CD4-positive, alpha-beta T cell treated with Interleukin-1 beta for 1 hour (primary cell): ENCODE results near the gene PTPRS.

Experiments used
- DNase-seq, 2 donors: peaks; one replicate each; pipeline ENCODE4 v3.0.0-alpha.2; 2020 to 2022

The PTPRS gene

DNA sequence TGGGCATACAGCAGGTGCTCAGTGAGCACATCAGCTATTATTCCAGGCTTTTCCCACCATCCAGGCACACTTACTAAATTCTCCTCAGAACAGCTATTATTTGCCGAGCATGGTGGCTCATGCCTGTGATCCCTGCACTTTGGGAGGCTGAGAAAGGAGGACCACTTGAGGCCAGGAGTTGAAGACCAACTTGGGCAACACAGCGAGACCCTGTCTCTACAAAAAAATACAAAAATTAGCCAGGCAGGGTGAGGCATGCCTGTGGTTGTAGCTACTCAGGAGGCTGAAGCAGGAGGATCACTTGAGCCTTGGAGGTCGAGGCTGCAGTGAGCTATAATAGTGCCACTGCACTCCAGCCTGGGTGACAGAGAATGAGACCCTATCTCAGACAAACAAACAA is 35.4 kb downstream of the PTPRS start:
- DNase-seq = no peak

GRCh38 chr19:5304486-5304885 is 36.1 kb downstream of the PTPRS start:
- no peak for DNase-seq

- no peak for DNase-seq
Observed at GRCh38 chr19:5303208-5303607, 37.4 kb downstream of the PTPRS start.

- DNase-seq = no peak
Observed at GRCh38 chr19:5302396-5302795, 38.2 kb downstream of the PTPRS start.

DNA sequence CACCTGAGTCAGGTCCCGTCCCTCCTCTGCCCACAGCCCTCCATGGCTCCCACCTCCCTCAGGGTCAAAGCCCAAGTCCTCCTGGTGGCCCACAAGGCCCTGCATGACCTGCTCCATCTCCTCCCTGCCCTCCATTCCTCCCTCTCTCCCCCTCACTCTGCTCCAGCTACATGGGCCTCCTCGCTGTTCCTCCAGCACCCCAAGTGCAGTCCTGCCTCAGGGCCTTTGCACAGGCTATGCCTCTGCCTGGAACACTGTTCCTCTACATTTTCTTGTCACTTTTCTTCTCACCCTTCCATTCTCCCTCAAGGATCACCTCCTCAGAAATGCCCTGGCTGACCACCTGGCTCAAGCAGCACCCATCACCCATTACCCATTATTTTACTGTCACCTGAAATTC is 41.5 kb downstream of the PTPRS start:
- DNase-seq = no peak

DNA sequence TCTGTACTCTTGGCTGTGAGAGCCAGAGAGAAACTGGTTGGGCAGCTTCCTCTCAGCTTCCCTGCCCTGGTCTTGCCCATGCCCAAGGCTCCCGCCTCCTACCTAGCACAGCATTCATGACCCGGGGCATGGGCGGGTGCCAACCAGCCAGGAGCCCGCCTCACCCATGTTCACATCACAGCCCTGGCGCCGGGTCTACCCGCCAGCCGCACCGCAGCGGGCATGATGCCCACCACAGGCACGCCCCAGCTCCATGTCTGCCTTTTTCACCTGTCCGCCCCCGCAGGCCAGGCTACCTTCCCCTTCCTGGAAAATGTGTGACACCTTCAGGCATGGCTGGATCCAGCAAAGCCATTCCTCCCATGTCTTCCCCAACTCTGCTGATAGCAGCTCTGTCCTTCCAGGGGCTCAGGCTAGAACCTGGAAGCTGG is 42.1 kb downstream of the PTPRS start:
- no peak for DNase-seq

- no peak for DNase-seq
Observed at GRCh38 chr19:5297272-5297669, 43.3 kb downstream of the PTPRS start.

GRCh38 chr19:5296457-5297271 is 43.9 kb downstream of the PTPRS start:
- no peak for DNase-seq

GRCh38 chr19:5296021-5296420 is 44.6 kb downstream of the PTPRS start:
- no peak for DNase-seq

GRCh38 chr19:5294403-5295160 is 46.0 kb downstream of the PTPRS start:
- no peak for DNase-seq

- DNase-seq = no peak
Observed at GRCh38 chr19:5293612-5294378, 46.8 kb downstream of the PTPRS start.

DNA sequence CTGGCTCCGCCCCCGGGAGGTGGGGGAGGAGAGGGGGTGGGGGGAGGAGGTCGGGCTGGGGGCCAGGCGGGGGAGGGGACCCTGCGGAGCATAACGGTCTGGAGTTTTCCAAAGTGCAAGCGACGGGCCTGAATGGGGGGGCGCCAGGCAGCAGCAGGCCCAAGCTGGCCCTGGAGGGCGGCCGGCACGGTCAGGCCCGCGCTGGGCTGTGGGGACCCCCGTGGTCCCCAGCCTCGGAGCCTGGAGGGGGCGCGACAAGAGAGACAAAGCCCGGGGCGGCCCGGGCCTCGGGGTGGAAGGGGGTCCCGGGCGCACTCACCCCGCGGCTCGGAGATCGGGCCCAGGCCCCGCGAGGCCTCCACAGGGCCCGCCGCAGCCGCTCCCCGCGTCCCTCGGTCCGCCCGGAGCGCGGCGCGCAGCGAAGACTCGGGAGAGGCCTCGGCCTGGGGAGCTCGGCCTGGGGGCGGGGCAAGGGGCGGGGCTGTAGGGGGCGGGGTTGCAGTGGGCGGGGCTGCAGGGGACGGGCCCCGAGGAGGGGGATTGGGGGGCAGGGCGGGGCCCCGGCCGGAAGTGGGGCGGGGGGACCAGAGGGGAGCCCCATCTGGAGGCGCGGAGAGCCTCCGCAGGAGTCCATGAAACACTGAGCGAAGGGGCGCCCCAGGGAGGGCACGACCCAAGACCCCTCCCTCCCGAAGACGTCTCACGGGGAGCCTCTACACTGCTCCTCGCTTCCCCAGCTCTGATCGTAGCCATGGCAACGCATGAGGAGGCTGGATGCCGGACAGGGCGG is 47.6 kb downstream of the PTPRS start:
- DNase-seq = peak; percentile 35 to 51

DNA sequence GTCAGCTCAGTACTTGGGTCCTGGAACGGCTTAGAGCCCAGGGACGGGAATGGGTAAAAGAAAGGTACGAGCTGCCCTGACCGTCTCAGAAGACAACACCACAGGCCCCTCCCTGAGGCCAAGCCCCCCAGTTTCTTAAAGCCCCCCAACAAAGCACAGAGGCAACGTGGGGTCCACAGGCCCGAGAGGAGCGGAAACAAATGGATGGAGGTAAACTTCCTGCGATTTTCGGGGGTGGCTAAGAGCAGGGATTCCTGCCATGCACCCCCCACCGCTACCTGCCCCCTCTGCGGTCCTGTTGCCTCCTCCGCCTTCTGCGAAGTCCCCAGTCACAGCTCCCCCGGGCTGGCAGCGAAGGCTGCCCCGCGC is 48.2 kb downstream of the PTPRS start:
- DNase-seq = peak; percentile 4 to 18

DNA sequence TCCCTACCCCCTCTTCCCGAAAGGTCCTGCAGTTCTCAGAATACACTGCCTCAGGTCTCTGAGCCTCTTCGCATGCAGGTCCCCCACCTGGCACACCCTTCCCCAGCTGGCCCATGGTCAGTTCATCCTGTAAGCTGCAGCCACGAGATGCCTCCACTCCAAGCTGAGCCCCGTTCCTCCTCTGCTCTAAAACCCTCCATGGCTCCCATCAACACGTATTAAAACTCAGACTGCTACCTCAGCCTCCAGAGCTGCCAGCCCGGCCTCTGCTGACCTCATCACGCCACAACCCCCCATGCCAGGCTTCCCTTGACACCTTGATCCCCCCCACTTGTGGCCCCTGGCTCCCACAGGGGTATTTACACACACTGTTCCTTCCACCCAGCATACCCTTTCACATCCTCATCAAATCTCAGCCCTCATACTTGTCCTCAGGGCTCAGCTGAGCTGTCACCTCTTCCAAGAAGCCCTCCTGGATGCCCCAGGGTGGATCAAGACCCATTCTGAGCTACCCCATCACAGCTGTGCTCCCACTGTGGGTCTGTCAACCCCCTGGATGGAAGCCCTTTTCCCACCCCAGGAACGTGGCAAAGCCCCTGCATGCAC is 48.9 kb downstream of the PTPRS start:
- DNase-seq = no peak
